ENCODE data around the gene MME.

DNA sequence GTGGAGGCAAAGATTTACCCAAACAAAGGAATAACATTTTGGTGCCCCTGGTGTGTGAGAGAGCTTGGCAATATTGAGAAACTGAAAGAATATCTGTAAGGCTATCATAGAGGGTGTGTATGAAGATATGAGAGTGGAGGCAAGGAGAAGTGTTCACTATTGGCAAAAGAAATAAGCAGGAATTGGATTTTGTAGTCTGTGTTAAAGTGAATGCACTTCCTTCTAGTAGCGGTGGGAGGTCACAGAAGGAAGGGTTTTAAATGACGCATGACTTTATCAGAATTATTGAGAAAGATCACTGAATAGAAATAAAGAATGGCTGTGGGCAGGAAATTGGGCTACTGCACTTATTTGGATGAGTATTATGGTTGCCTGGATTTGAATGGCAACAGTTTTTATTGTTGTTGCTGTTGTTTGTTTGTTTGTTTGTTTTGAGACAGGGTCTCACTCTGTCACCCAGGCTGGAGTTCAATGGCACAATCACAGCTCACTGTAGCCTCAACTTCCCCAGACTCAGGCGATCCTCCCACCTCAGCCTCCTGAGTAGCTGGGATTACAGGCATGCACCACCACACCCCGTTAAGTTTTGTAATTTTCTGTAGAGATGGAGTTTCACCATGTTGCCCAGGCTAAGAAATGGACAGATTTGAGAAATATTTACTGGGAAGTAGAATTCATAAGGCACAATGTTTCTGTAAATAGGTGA is 16.3 kb downstream of the MME start:
- TF ChIP-seq, protein P1, sequence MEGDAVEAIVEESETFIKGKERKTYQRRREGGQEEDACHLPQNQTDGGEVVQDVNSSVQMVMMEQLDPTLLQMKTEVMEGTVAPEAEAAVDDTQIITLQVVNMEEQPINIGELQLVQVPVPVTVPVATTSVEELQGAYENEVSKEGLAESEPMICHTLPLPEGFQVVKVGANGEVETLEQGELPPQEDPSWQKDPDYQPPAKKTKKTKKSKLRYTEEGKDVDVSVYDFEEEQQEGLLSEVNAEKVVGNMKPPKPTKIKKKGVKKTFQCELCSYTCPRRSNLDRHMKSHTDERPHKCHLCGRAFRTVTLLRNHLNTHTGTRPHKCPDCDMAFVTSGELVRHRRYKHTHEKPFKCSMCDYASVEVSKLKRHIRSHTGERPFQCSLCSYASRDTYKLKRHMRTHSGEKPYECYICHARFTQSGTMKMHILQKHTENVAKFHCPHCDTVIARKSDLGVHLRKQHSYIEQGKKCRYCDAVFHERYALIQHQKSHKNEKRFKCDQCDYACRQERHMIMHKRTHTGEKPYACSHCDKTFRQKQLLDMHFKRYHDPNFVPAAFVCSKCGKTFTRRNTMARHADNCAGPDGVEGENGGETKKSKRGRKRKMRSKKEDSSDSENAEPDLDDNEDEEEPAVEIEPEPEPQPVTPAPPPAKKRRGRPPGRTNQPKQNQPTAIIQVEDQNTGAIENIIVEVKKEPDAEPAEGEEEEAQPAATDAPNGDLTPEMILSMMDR (conservative IDR thresholded peaks at IDR 0.05) = no peak
- TF ChIP-seq ZFX (IDR thresholded peaks at IDR 0.05) = no peak

Measured in C4-2B (cell line).